Kidney epithelial cell (primary cell): ENCODE measurements around the gene PLEKHF1. TPM values are rescaled to one million over a fixed set of nuclear protein-coding genes. Genes with fewer than 3 reads are reported as not detected.

Source experiments
- DNase-seq: peaks from one replicate; pipeline ENCODE4 v3.0.0-alpha.2; 2010; ENCODE audit warnings: low read depth
- H3K27me3 ChIP-seq: 2 replicates; pipeline ENCODE4 v1.6.0; 2011; ENCODE audit warnings: low read length; ENCODE audit not compliant: control insufficient read depth, insufficient read depth
- H3K36me3 ChIP-seq: 2 replicates; pipeline ENCODE4 v1.5.1; 2011; ENCODE audit warnings: low read length; ENCODE audit not compliant: control insufficient read depth, insufficient read depth
- H3K4me3 ChIP-seq: 2 replicates; pipeline ENCODE4 v1.5.1; 2011; ENCODE audit warnings: low read depth, mild to moderate bottlenecking, control low read depth, low read length
- total RNA-seq: library from RNA; depleted of rRNA; stranded (reverse); fragments of >200 nt; gene quantifications from 2 replicates; pipeline ENCODE4 v1.2.3, GENCODE V29; 2015
- TF ChIP-seq, protein P1 (sequence below): IDR thresholded peaks from 2 replicates; pipeline ENCODE4 v1.5.1; 2011; ENCODE audit warnings: mild to moderate bottlenecking, moderate library complexity, low read length, control low read depth, inconsistent platforms; ENCODE audit not compliant: insufficient read depth, poor library complexity, severe bottlenecking

The PLEKHF1 gene
- total RNA-seq, 1 donor from 2014 or later, result 59.0 TPM

DNA sequence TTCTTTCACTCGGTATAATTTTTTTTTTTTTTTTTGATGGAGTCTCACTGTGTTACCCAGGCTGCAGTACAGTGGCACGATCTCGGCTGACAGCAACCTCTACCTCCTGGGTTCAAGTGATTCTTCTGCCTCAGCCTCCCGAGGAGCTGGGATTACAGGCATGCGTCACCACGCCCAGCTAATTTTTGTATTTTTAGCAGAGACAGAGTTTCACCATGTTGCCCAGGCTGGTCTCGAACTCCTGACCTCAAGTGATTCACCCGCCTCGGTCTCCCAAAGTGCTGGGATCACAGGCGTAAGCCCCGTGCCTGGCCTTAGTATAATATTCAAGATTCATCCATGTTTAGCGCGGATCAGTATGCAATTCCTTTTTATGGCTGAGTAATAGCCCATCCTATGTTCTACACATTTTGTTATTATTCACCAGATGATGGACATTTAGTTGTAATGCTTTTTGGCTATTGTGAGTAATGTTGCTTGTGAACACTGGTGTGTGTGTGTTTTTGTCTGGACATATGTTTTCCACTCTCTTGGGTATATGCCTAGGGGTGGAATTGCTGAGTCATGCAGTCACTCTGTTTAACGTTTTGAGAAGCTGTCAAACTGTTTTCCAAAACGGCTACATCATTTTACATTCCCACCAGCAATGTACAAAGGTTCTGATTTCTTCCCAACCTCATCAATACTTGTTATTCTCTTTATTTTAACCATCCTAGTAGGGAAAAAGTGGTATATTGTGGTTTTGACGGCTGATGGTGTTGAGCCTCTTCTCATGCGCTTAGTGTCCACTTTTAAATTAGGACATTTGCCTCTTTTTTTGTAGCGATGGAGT lies 22.9 kb downstream of the PLEKHF1 start:
- TF ChIP-seq, protein P1, sequence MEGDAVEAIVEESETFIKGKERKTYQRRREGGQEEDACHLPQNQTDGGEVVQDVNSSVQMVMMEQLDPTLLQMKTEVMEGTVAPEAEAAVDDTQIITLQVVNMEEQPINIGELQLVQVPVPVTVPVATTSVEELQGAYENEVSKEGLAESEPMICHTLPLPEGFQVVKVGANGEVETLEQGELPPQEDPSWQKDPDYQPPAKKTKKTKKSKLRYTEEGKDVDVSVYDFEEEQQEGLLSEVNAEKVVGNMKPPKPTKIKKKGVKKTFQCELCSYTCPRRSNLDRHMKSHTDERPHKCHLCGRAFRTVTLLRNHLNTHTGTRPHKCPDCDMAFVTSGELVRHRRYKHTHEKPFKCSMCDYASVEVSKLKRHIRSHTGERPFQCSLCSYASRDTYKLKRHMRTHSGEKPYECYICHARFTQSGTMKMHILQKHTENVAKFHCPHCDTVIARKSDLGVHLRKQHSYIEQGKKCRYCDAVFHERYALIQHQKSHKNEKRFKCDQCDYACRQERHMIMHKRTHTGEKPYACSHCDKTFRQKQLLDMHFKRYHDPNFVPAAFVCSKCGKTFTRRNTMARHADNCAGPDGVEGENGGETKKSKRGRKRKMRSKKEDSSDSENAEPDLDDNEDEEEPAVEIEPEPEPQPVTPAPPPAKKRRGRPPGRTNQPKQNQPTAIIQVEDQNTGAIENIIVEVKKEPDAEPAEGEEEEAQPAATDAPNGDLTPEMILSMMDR, result no peak
- Histone ChIP-seq H3K27me3 (no peaks in the 10 kb centered on the region), H3K36me3 (no peaks in the 10 kb centered on the region), H3K4me3 (no peak overlapping the region)
- DNase-seq, result no peak

DNA sequence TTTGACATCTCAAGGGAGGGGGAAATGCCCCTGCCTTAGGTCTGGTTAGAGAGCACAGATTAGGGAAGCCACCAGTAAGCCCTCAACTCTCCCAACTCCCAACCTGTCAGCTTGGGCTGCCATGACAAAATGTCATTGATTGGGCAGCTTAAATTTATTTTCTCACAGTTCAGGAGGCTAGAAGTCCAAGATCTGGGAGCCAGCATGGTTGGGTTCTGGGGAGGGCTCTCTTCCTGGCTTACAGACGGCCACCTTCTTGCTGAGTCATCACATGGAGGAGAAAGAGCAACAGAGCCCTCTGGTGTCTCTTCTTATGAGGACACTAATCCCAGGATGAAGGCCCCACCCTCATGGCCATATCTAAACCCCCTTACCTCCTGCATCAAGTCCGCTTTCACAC lies 25.6 kb downstream of the PLEKHF1 start:
- DNase-seq, result no peak
- H3K36me3 ChIP-seq, result no peaks in the 10 kb centered on the region
- TF ChIP-seq, protein P1, result peak; percentile 4
- H3K27me3 ChIP-seq, result no peaks in the 10 kb centered on the region
- no peak overlapping the region for H3K4me3 ChIP-seq

DNA sequence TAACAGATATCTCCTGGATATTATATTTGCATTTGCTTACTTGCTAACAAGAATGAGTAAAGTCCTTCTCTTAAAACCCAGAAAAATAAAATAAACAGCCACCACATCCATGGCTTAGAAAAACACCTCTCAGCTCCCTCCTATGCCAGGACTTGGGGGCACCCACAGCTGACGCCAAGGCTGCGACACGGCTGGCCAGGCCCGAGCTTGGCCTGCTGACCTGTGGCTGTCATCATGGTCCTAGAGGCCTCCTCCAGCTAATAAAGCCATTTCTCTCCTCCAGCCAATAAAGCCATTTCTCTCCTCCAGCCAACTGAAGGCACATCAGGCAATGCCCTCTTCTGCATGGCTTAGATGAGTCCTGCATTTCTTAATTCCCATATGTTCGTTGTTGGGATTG lies 28.9 kb downstream of the PLEKHF1 start:
- no peaks in the 10 kb centered on the region for H3K27me3 ChIP-seq
- H3K36me3 ChIP-seq, result no peaks in the 10 kb centered on the region
- no peak overlapping the region for H3K4me3 ChIP-seq
- TF ChIP-seq, protein P1, result no peak
- no peak for DNase-seq

DNA sequence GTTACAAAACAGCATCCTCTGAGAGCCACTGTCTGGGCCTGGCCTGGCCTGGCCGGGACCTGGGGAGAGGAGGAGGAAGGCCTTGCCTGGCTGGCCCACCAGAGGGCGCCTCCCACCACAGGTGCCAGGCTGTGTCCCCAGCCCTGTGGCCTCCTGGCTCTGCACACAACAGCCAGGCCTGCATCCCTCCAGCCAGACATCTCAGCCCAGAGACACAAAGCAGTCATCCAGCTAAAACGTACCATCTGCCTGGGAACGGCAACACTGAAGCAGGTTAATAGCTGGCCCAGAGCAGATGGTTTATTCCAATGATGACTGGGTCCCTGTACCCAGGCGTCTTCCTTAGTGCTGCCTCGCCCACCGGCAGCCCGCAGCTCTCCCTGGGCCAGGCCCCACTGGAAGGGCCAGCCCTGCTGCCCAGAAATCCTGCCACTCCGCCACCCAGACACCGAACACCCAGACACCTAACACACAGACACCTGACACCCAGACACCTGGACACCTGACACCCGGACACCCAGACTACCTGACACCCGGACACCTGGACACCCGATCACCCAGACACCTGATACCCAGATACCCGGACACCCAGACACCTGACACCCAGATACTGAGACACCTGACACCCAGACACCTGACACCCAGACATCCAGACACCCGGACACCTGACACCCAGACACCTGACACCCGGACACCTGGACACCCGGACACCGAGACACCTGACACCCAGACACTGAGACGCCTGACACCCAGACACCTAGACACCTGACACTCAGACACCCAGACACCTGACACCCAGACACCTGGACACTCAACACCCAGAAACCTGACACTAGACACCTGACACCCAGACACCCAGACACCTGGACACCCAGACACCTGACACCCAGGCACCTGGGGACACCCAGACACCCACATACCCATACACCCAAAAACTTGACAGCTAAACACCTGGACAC lies 29.7 kb downstream of the PLEKHF1 start:
- TF ChIP-seq, protein P1, result peak; percentile 97
- no peak for DNase-seq
- Histone ChIP-seq H3K4me3 (no peak overlapping the region), H3K36me3 (no peaks in the 10 kb centered on the region), H3K27me3 (no peaks in the 10 kb centered on the region)

DNA sequence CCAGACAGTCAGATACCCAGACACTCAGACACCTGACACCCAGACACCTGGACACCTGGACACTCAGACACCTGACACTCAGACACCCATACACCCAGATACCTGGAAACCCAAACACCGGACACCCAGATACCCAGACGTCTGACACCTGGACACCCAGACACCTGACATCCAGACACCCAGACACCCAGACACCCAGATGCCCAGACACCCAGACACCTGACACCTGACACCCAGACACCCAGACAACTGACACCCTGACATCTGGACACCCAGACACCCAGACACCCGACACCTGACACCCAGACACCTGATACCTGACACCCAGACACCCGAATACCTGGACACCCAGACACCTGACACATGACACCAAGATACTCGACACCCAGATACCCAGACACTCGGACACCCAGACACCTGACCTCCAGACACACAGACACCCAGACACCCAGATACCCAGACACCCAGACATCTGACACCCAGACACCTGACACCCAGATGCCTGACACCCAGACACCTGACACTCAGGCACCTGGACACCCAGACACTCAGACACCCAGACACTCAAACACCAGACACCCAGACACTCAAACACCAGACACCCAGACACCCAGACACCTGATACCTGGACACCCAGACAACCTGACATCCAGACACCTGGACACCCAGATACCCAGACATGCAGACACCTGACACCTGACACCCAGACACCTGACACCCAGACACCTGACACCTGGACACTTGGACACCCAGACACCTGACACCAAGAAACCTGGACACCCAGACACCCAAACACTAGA lies 30.7 kb downstream of the PLEKHF1 start:
- H3K27me3 ChIP-seq, result no peaks in the 10 kb centered on the region
- DNase-seq, result no peak
- TF ChIP-seq, protein P1, result no peak
- no peaks in the 10 kb centered on the region for H3K36me3 ChIP-seq
- H3K4me3 ChIP-seq, result no peak overlapping the region
